HepG2 (cell line): ENCODE results near the gene FAM210A. TPM values are rescaled to one million over a fixed set of nuclear protein-coding genes. Genes with fewer than 3 reads are reported as not detected.

Experiments
- ATAC-seq: fragments of 200-7000 bp; cut with Tn5 transposase; 3 replicates; pipeline ENCODE4 v1.9.1; 2020; ENCODE audit warnings: mild to moderate bottlenecking, moderate library complexity
- BruUV-seq: library from RNA; stranded (reverse); fragments of 400-500 nt; replicated peaks from 2 replicates; lab custom pipeline; 2021; lab: Mats Ljungman, UMichigan
- CTCF ChIA-PET: fragments of 300-600 bp; formaldehyde crosslinking; extraction: SDS; loops from one replicate; lab custom pipeline; 2021; ENCODE audit warnings: low total read pairs, inconsistent platforms, low intra/inter-chr PET ratio; lab: Yijun Ruan, JAX
- POLR2A ChIA-PET: fragments of 350-600 bp; sonication (Branson Sonifier 250); formaldehyde crosslinking; loops from one replicate; lab custom pipeline; 2020; ENCODE audit warnings: antibody characterized with exemption, inconsistent platforms; lab: Yijun Ruan, JAX
- DNase-seq: peaks from one replicate; pipeline ENCODE4 v3.0.0-alpha.2; 2015; ENCODE audit warnings: low spot score
- FAIRE-seq: peaks from 3 replicates; lab custom pipeline; 2011; peaks lifted over from hg19 to GRCh38; lab: Jason Lieb, UNC
- H2AFZ ChIP-seq: one replicate; pipeline ENCODE4 v1.6.1; 2011; ENCODE audit warnings: low read length, inconsistent platforms
- H3K27ac ChIP-seq: fragments of 300-600 bp; 3 replicates; pipeline ENCODE4 v1.8.0; 2011; ENCODE audit warnings: mixed run types, mild to moderate bottlenecking, mixed read lengths, low read length, inconsistent platforms; ENCODE audit not compliant: insufficient read depth; ENCODE audit errors: extremely low read length
- H3K27me3 ChIP-seq, 2 experiments: fragments of 200-600 bp in 1 of 2; 2 replicates in 1 of 2; 3 replicates in 1 of 2; pipeline versions ENCODE4 v1.6.0 to v1.8.0; 2011; ENCODE audit warnings: low read length in 2 of 2, mild to moderate bottlenecking in 2 of 2, moderate library complexity in 2 of 2, inconsistent platforms in 1 of 2; ENCODE audit not compliant: insufficient read depth in 2 of 2, control insufficient read depth in 1 of 2
- H3K36me3 ChIP-seq, 2 experiments: fragments of 200-600 bp in 1 of 2; replicated peaks in 1 of 2; 2 replicates in 1 of 2; 3 replicates in 1 of 2; pipeline versions ENCODE4 v1.5.1 to v1.8.0; 2011; ENCODE audit warnings: low read length in 2 of 2, inconsistent platforms in 1 of 2; ENCODE audit not compliant: insufficient read depth in 2 of 2, control insufficient read depth in 1 of 2
- H3K4me1 ChIP-seq: 2 replicates; pipeline ENCODE4 v1.5.1; 2012; ENCODE audit warnings: low read length, inconsistent platforms; ENCODE audit not compliant: insufficient read depth
- H3K4me2 ChIP-seq: 2 replicates; pipeline ENCODE4 v1.6.0; 2011; ENCODE audit warnings: low read depth, low read length, inconsistent platforms
- H3K4me3 ChIP-seq, 3 experiments: fragments of 200-600 bp in 1 of 3; sonication (generic), shearing (Covaris generic) in 1 of 3; replicated peaks in 1 of 3; 2 replicates each; pipeline ENCODE4 v1.5.1; 2011 to 2016; ENCODE audit warnings: low read length in 3 of 3, inconsistent platforms in 2 of 3, low read depth in 2 of 3, mild to moderate bottlenecking in 2 of 3, control low read depth in 1 of 3, mixed read lengths in 1 of 3; ENCODE audit not compliant: insufficient read depth in 1 of 3
- H3K79me2 ChIP-seq: one replicate; pipeline ENCODE4 v1.6.1; 2011; ENCODE audit warnings: low read length, inconsistent platforms; ENCODE audit not compliant: insufficient read depth
- H3K9ac ChIP-seq: 2 replicates; pipeline ENCODE4 v1.6.0; 2011; ENCODE audit warnings: mild to moderate bottlenecking, low read depth, low read length, inconsistent platforms; ENCODE audit not compliant: insufficient read depth
- H3K9me3 ChIP-seq: 2 replicates; pipeline ENCODE4 v1.5.1; 2012; ENCODE audit warnings: mild to moderate bottlenecking, low read length
- H4K20me1 ChIP-seq: 2 replicates; pipeline ENCODE4 v1.6.0; 2011; ENCODE audit warnings: inconsistent platforms, mild to moderate bottlenecking, low read length, moderate library complexity; ENCODE audit not compliant: insufficient read depth
- ARID2 ChIP-seq: sonication (generic); formaldehyde crosslinking; IDR thresholded peaks from 2 replicates; pipeline ENCODE4 v1.8.1; 2022; ENCODE audit warnings: mild to moderate bottlenecking, missing genetic modification reagents, borderline replicate concordance
- HMG20A ChIP-seq: IDR thresholded peaks from 2 replicates; pipeline ENCODE4 v1.6.1; 2016; ENCODE audit warnings: borderline replicate concordance
- KLF9 ChIP-seq: IDR thresholded peaks from 2 replicates; pipeline ENCODE4 v1.6.1; 2016; ENCODE audit warnings: low read depth
- PHF8 ChIP-seq: sonication (generic); formaldehyde crosslinking; IDR thresholded peaks from 2 replicates; pipeline ENCODE4 v1.5.0; 2020; ENCODE audit warnings: missing genetic modification reagents
- POLR2AphosphoS2 ChIP-seq: IDR thresholded peaks from 2 replicates; pipeline ENCODE4 v1.6.1; 2011; ENCODE audit warnings: low read depth, low read length, improper control_type of control experiment
- RARA ChIP-seq: IDR thresholded peaks from 2 replicates; pipeline ENCODE4 v1.6.1; 2016; ENCODE audit warnings: missing genetic modification reagents, missing compliant biosample characterization
- SP1 ChIP-seq, 2 experiments: fragments of 450-650 bp in 1 of 2; sonication (generic) in 1 of 2; formaldehyde crosslinking in 1 of 2; IDR thresholded peaks; 2 replicates each; pipeline versions ENCODE4 v1.4.0 to v1.6.1; 2016 to 2020; ENCODE audit warnings: missing genetic modification reagents in 1 of 2
- ZFP36 ChIP-seq: fragments of 150-350 bp; IDR thresholded peaks from 2 replicates; pipeline ENCODE4 v1.6.1; 2018; ENCODE audit warnings: borderline replicate concordance, low read length, low read depth; ENCODE audit not compliant: partially characterized antibody
- ZZZ3 ChIP-seq: sonication (generic); formaldehyde crosslinking; IDR thresholded peaks from 2 replicates; pipeline ENCODE4 v1.4.0; 2020; ENCODE audit warnings: missing genetic modification reagents, mild to moderate bottlenecking, borderline replicate concordance
- WGBS: methylation state at CpG from one replicate; pipeline ENCODE4 v1.1.6; 2017; ENCODE audit warnings: low lambda C conversion rate; 5-methylcytosine and 5-hydroxymethylcytosine counted together
- in situ Hi-C: cut with HindIII; loops from 2 replicates; pipeline ENCODE4 v1.10.0; 2017; ENCODE audit warnings: low pct_unique_long_range_greater_than_20kb; ENCODE audit not compliant: extremely low pct_ligation_motif_present
- intact Hi-C: fragments of 100-400 bp; cut with micrococcal nuclease; formaldehyde crosslinking; loops from one replicate; pipeline ENCODE4 v1.10.0; 2022; ENCODE audit not compliant: unreplicated experiment
- polyA plus RNA-seq, 8 experiments: library from polyadenylated mRNA; depleted of rRNA in 3 of 8; stranded (reverse) in 7 of 8; unstranded in 1 of 8; fragments of >200 nt; fragmentation: Illumina TruSeq in 4 of 8; extraction: Trizol in 4 of 8; gene quantifications; 2 replicates each; pipeline versions ENCODE4 v1.2.1 to v1.2.3, GENCODE V29; 2011 to 2016; ENCODE audit warnings: low read depth in 4 of 8, missing spikeins in 1 of 8, mixed read lengths in 1 of 8; ENCODE audit not compliant: insufficient read depth in 1 of 8
- total RNA-seq, 5 experiments: library from RNA; depleted of rRNA; stranded (reverse); fragments of >200 nt; fragmentation: Illumina TruSeq; extraction: Trizol; gene quantifications; 2 replicates each; pipeline ENCODE4 v1.2.3, GENCODE V29; 2016; ENCODE audit warnings: low read depth in 1 of 5
- TF ChIP-seq, protein P1 (sequence below): sonication (generic); formaldehyde crosslinking; IDR thresholded peaks from 2 replicates; pipeline ENCODE4 v1.5.1; 2020; ENCODE audit warnings: mild to moderate bottlenecking, missing genetic modification reagents, moderate library complexity
- TF ChIP-seq, protein P2 (sequence below): sonication (generic); formaldehyde crosslinking; IDR thresholded peaks from 2 replicates; pipeline ENCODE4 v1.5.1; 2020; ENCODE audit warnings: mild to moderate bottlenecking, missing genetic modification reagents, borderline replicate concordance

FAM210A gene
- total and polyA plus RNA-seq, 2 of the 13 experiments (the other 11 are each of a cell fraction or from before 2014, with no cell fraction given) = 33.2 to 37.5 TPM

DNA sequence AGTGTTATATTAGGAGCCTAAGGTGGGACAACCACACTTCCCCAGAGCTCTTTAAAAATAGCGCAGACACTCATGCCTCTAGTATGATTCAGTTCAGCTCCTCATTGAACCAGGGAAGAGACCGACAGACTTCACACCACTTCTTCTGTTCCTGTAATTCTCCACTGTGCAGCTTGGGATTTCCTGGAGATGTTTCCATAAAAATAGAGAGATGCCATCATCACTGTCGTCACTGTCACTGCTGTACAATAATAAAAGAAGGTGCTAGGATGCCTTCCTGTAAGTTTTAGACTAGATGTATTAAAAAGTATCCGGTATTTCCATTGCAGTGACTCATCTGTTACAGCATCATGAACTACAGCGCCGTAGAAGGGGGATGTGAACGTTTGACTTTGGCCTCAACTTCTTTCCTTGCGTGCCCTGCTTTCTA, 110.9 kb downstream of the FAM210A start:
- no peaks in the 10 kb centered on the region for H4K20me1 ChIP-seq
- TF ChIP-seq, protein P1, sequence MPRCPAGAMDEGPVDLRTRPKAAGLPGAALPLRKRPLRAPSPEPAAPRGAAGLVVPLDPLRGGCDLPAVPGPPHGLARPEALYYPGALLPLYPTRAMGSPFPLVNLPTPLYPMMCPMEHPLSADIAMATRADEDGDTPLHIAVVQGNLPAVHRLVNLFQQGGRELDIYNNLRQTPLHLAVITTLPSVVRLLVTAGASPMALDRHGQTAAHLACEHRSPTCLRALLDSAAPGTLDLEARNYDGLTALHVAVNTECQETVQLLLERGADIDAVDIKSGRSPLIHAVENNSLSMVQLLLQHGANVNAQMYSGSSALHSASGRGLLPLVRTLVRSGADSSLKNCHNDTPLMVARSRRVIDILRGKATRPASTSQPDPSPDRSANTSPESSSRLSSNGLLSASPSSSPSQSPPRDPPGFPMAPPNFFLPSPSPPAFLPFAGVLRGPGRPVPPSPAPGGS (CRISPR knock-in tag) = no peak
- no peak for TF ChIP-seq POLR2AphosphoS2
- TF ChIP-seq RARA = no peak
- TF ChIP-seq KLF9 (CRISPR knock-in tag) = no peak
- TF ChIP-seq ZFP36 = no peak
- no peak for TF ChIP-seq PHF8 (CRISPR knock-in tag)
- TF ChIP-seq SP1 (IDR thresholded peaks at IDR 0.05) = no peak
- TF ChIP-seq SP1 (CRISPR knock-in tag; IDR thresholded peaks at IDR 0.05) = no peak
- TF ChIP-seq, all 625 proteins: peak for 0
- ChIA-PET POLR2A (no interaction called here), CTCF (no interaction called here)
- no TSS peak for BruUV-seq
- Histone ChIP-seq H3K9ac (no peak overlapping the region), H3K4me1 (peaks cover 8% of the 10 kb centered on the region; the same call in 1 of the 2 replicates), H3K36me3 (no peaks in the 10 kb centered on the region), H3K4me2 (no peak overlapping the region), H2AFZ (no peak overlapping the region), H3K27me3 (no peaks in the 10 kb centered on the region), H3K79me2 (no peaks in the 10 kb centered on the region), H3K9me3 (no peaks in the 10 kb centered on the region), H3K27ac (no peak overlapping the region), H3K4me3 (no peak overlapping the region)
- DNase-seq = no peak
- no peak for FAIRE-seq
- WGBS = 82% methylated on average over 8 of the region's 8 CpGs
- ATAC-seq = no peak
- intact Hi-C loops (no loop called here), in situ Hi-C loops (no loop called here)

DNA sequence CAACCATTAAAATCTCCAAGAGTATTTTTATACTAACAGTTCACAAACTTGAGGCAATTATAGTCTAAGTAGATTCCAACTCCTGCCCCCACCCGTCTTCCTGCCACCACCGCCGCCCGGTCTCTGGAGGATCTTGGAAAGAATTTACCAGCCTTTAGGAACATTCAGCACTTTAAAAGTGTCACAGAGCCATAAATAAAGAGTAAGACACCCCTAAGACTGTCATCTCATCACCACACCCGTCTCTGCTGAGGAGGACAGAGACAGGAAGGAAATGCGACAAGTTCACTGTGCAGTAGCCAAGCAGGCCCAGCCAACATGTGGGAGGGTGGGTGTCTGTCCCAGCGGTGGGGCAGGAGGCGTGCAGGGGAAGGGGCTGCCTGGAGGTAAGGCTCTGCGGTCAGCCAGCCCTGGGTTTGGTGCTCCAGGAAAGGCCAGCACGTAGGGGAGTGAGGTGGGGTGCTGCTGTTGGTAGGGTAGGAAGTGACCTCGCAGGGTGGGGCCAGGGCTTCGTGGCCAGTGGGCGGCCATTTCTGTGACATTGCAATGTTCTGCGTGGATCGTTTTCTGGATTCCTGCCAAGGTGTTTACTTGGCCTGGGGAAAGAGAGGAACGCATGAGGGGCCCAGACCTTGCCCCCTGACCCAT, 111.6 kb downstream of the FAM210A start:
- Histone ChIP-seq H3K27me3 (no peaks in the 10 kb centered on the region), H3K4me3 (no peak overlapping the region), H3K4me2 (no peak overlapping the region), H2AFZ (no peak overlapping the region), H3K27ac (no peak overlapping the region), H4K20me1 (no peaks in the 10 kb centered on the region), H3K4me1 (peaks cover 8% of the 10 kb centered on the region; the same call in 1 of the 2 replicates), H3K79me2 (no peaks in the 10 kb centered on the region), H3K9me3 (no peaks in the 10 kb centered on the region), H3K36me3 (no peaks in the 10 kb centered on the region), H3K9ac (no peak overlapping the region)
- no peak for FAIRE-seq
- no TSS peak for BruUV-seq
- intact Hi-C loops = no loop called here
- CTCF ChIA-PET = no interaction called here
- DNase-seq = no peak
- ATAC-seq = no peak
- in situ Hi-C loops = no loop called here
- 95% methylated on average over 16 of the region's 16 CpGs for WGBS
- POLR2A ChIA-PET = no interaction called here
- TF ChIP-seq HMG20A (CRISPR knock-in tag) (no peak), ARID2 (CRISPR knock-in tag) (no peak), ZZZ3 (CRISPR knock-in tag) (no peak)
- TF ChIP-seq, protein P2, sequence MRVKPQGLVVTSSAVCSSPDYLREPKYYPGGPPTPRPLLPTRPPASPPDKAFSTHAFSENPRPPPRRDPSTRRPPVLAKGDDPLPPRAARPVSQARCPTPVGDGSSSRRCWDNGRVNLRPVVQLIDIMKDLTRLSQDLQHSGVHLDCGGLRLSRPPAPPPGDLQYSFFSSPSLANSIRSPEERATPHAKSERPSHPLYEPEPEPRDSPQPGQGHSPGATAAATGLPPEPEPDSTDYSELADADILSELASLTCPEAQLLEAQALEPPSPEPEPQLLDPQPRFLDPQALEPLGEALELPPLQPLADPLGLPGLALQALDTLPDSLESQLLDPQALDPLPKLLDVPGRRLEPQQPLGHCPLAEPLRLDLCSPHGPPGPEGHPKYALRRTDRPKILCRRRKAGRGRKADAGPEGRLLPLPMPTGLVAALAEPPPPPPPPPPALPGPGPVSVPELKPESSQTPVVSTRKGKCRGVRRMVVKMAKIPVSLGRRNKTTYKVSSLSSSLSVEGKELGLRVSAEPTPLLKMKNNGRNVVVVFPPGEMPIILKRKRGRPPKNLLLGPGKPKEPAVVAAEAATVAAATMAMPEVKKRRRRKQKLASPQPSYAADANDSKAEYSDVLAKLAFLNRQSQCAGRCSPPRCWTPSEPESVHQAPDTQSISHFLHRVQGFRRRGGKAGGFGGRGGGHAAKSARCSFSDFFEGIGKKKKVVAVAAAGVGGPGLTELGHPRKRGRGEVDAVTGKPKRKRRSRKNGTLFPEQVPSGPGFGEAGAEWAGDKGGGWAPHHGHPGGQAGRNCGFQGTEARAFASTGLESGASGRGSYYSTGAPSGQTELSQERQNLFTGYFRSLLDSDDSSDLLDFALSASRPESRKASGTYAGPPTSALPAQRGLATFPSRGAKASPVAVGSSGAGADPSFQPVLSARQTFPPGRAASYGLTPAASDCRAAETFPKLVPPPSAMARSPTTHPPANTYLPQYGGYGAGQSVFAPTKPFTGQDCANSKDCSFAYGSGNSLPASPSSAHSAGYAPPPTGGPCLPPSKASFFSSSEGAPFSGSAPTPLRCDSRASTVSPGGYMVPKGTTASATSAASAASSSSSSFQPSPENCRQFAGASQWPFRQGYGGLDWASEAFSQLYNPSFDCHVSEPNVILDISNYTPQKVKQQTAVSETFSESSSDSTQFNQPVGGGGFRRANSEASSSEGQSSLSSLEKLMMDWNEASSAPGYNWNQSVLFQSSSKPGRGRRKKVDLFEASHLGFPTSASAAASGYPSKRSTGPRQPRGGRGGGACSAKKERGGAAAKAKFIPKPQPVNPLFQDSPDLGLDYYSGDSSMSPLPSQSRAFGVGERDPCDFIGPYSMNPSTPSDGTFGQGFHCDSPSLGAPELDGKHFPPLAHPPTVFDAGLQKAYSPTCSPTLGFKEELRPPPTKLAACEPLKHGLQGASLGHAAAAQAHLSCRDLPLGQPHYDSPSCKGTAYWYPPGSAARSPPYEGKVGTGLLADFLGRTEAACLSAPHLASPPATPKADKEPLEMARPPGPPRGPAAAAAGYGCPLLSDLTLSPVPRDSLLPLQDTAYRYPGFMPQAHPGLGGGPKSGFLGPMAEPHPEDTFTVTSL (CRISPR knock-in tag) = no peak
